CD4-positive, alpha-beta T cell treated with Interleukin-4 for 1 hour (primary cell): ENCODE data around the gene USP17L27.
"Not testable (repeated sequence)": the region's sequence is repeated elsewhere in the genome, so short reads cannot be mapped to it uniquely, and the experiment has no call there.

Experiments used
- DNase-seq, 2 donors: peaks; one replicate each; pipeline ENCODE4 v3.0.0-alpha.2; 2020 to 2022

Gene USP17L27

GRCh38 chr4:9343848-9344247, at the start of gene USP17L27:
USP17L27 (plus strand) TSS chr4:9344148; CDS start chr4:9344148, 0 bp downstream.
- DNase-seq = not testable (repeated sequence)

GRCh38 chr4:9324191-9324590, 19.8 kb upstream of the USP17L27 start:
- not testable (repeated sequence) for DNase-seq

- DNase-seq = not testable (repeated sequence)
Measured at GRCh38 chr4:9324865-9325264, 19.1 kb upstream of the USP17L27 start, which contains the start of gene USP17L24. USP17L24 (plus strand) TSS chr4:9325165; CDS start chr4:9325165, 0 bp downstream.

- DNase-seq = not testable (repeated sequence)
Measured at GRCh38 chr4:9329611-9330010, 14.3 kb upstream of the USP17L27 start, which contains the start of gene USP17L25. USP17L25 (plus strand) TSS chr4:9329911; CDS start chr4:9329911, 0 bp downstream.

GRCh38 chr4:9334358-9334757, 9.6 kb upstream of the USP17L27 start, which contains the start of gene USP17L26:
USP17L26 (plus strand) TSS chr4:9334658; CDS start chr4:9334658, 0 bp downstream.
- DNase-seq = not testable (repeated sequence)

GRCh38 chr4:9339103-9339502, 4.8 kb upstream of the USP17L27 start, which contains the start of gene USP17L5:
USP17L5 (plus strand) TSS chr4:9339403; CDS start chr4:9339403, 0 bp downstream.
- DNase-seq = not testable (repeated sequence)

GRCh38 chr4:9348593-9348992, 4.6 kb downstream of the USP17L27 start, which contains the start of gene USP17L28:
USP17L28 (plus strand) TSS chr4:9348893; CDS start chr4:9348893, 0 bp downstream.
- DNase-seq = not testable (repeated sequence)

GRCh38 chr4:9350866-9351265, 6.9 kb downstream of the USP17L27 start:
- DNase-seq = peak in 1 of 2 donors; percentile 21

GRCh38 chr4:9353338-9353737, 9.4 kb downstream of the USP17L27 start, which contains the start of gene USP17L29:
USP17L29 (plus strand) TSS chr4:9353638; CDS start chr4:9353638, 0 bp downstream.
- not testable (repeated sequence) for DNase-seq

- not testable (repeated sequence) for DNase-seq
Measured at GRCh38 chr4:9362829-9363228, 18.9 kb downstream of the USP17L27 start, which contains the start of gene USP17L30. USP17L30 (plus strand) TSS chr4:9363129; CDS start chr4:9363129, 0 bp downstream.

GRCh38 chr4:9379881-9380280, 35.9 kb downstream of the USP17L27 start:
- DNase-seq = not testable (repeated sequence)

- peak; percentile 62 to 67 for DNase-seq
Measured at GRCh38 chr4:9381012-9381534, 37.1 kb downstream of the USP17L27 start.

GRCh38 chr4:9384126-9384525, 40.2 kb downstream of the USP17L27 start:
- no peak for DNase-seq

GRCh38 chr4:9389001-9389400, 45.1 kb downstream of the USP17L27 start:
- DNase-seq = not testable (repeated sequence)
